ENCODE data around the gene PLD4. TPM values are rescaled to one million over a fixed set of nuclear protein-coding genes. Genes with fewer than 3 reads are reported as not detected.

PLD4 gene
- polyA plus RNA-seq, 1 experiment: 0.01 TPM

DNA sequence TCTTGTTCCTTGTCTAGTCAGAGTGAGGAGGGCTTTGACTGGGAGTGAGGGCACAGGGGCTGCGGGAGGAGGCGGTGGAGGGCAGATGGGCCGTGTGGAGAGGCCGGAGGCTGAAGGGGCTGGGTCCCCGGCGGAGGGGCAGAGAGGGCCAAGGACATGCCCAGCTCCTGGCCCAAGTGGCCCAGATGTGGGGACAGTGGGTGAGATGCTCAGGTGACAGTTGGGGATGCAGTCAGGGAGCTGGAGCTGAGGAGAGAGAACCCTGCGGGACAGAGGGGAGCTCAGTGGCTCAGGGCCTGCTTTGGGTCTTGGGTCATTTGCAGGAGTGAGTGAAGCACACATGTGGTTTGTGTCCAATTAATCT lies 26.5 kb upstream of the PLD4 start:
- Histone ChIP-seq H3K9me3 (ENCODE audit: control insufficient read depth, insufficient read depth, low read length) (no peaks in the 10 kb centered on the region; the same call in none of the 2 replicates), H3K27me3 (ENCODE audit: control insufficient read depth, insufficient read depth, low read length) (peaks cover 6% of the 10 kb centered on the region), H3K27ac (ENCODE audit: low read depth, low read length) (no peak overlapping the region), H3K4me3 (ENCODE audit: low read depth, low read length) (no peak overlapping the region)
- TF ChIP-seq, protein P1, sequence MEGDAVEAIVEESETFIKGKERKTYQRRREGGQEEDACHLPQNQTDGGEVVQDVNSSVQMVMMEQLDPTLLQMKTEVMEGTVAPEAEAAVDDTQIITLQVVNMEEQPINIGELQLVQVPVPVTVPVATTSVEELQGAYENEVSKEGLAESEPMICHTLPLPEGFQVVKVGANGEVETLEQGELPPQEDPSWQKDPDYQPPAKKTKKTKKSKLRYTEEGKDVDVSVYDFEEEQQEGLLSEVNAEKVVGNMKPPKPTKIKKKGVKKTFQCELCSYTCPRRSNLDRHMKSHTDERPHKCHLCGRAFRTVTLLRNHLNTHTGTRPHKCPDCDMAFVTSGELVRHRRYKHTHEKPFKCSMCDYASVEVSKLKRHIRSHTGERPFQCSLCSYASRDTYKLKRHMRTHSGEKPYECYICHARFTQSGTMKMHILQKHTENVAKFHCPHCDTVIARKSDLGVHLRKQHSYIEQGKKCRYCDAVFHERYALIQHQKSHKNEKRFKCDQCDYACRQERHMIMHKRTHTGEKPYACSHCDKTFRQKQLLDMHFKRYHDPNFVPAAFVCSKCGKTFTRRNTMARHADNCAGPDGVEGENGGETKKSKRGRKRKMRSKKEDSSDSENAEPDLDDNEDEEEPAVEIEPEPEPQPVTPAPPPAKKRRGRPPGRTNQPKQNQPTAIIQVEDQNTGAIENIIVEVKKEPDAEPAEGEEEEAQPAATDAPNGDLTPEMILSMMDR (IDR thresholded peaks at IDR 0.05; ENCODE audit: low read depth, low read length): no peak
- POLR2A ChIA-PET: no interaction called here
- DNase-seq (ENCODE audit: low read depth, low spot score): no peak
- CTCF ChIA-PET: interaction anchor here (0.5 to 2.3 kb wide), 2 partner anchors 139 to 147 kb away, joined by 6 to 20 read pairs; no protein-coding TSS in a partner anchor

DNA sequence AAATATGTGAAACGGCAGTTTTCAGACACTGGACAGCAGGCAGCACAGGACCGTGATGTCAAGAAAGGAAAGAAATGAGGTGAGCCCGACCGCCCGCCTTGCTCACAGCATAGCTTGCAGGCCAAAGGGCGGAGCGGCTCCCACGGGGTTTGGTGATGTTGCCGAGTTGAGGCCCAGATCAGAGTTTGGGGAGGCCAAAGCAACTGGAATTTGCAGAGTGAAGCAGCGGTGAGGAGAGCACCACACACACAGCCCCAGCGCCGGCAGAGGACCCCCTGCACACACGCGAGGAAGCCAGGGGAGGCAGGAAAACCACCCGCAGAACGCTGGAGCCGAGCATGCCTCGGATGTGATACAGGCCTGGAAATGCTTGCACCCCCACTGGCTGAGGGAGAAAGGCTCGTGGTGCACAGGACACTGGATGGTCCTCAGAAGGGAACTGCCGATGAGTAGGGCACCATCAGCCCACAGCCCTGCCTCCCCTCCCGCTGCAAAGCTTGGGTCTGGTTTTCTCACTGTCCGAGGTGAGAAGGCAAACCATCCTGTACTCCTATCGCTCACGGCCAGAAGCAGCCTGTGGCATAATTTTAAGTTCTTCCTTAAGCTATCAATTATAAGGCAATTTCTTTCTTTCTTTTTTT lies 25.7 kb upstream of the PLD4 start:
- H3K9me3 ChIP-seq (ENCODE audit: control insufficient read depth, insufficient read depth, low read length): no peaks in the 10 kb centered on the region; the same call in none of the 2 replicates
- TF ChIP-seq, protein P1 (IDR thresholded peaks at IDR 0.05; ENCODE audit: low read depth, low read length): no peak
- CTCF ChIA-PET: interaction anchor here (2.3 kb wide), 1 partner anchor 146 kb away, joined by 20 read pairs; no protein-coding TSS in a partner anchor
- H3K27me3 ChIP-seq (ENCODE audit: control insufficient read depth, insufficient read depth, low read length): peaks cover 13% of the 10 kb centered on the region
- DNase-seq (ENCODE audit: low read depth, low spot score): no peak
- H3K4me3 ChIP-seq (ENCODE audit: low read depth, low read length): no peak overlapping the region
- POLR2A ChIA-PET: no interaction called here
- no peak overlapping the region for H3K27ac ChIP-seq (ENCODE audit: low read depth, low read length)

- ChIA-PET CTCF (interaction anchor here (2.3 kb wide), 1 partner anchor 145 kb away, joined by 20 read pairs; no protein-coding TSS in a partner anchor), POLR2A (no interaction called here)
- no peak overlapping the region for H3K27ac ChIP-seq (ENCODE audit: low read depth, low read length)
- no peak overlapping the region for H3K4me3 ChIP-seq (ENCODE audit: low read depth, low read length)
- TF ChIP-seq, protein P1 (IDR thresholded peaks at IDR 0.05; ENCODE audit: low read depth, low read length): no peak
- no peak for DNase-seq (ENCODE audit: low read depth, low spot score)
- peaks cover 21% of the 10 kb centered on the region for H3K27me3 ChIP-seq (ENCODE audit: control insufficient read depth, insufficient read depth, low read length)
- no peaks in the 10 kb centered on the region; the same call in none of the 2 replicates for H3K9me3 ChIP-seq (ENCODE audit: control insufficient read depth, insufficient read depth, low read length)
Observed at GRCh38 chr14:104899781-104900180, 24.9 kb upstream of the PLD4 start.

DNA sequence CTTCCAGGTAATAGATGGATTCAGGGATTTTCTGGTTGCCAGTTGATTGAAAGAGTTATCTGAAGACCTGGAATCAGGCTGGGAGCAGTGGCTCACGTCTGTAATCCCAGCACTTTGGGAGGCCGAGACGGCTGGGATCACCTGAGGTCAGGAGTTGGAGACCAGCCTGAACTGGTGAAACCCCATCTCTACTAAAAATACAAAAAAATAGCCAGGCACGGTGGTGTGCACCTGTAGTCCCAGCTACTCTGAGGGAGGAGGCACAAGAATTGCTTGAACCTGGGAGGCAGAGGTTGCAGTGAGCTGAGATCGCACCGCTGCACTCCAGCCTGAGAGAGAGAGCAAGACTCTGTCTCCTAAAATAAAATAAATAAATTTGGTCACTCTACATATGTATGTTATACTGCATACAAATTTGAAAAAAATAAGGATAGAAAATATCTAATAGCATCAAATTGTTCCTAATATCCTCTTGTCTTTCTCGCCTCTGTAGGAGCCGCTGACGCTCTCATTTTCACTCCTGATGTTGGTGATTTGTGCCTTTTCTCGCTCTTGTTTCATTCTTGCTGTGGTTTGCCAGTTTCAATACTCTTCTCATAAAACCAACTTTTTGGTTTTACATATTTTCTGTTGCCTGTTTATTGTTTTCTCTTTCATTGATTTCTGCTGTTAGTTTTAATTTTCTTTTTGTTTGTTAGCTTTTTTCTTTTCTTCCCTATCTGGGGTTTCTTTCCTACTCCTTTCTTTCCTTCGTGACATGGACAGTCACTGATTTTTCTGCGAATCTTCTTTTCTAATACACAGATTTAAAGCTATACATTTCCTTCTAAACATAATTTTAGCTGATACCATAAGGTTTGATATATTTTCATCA lies 23.8 kb upstream of the PLD4 start:
- Histone ChIP-seq H3K9me3 (ENCODE audit: control insufficient read depth, insufficient read depth, low read length) (no peaks in the 10 kb centered on the region; the same call in none of the 2 replicates), H3K27me3 (ENCODE audit: control insufficient read depth, insufficient read depth, low read length) (peaks cover 21% of the 10 kb centered on the region), H3K27ac (ENCODE audit: low read depth, low read length) (no peak overlapping the region), H3K4me3 (ENCODE audit: low read depth, low read length) (no peak overlapping the region)
- DNase-seq (ENCODE audit: low read depth, low spot score): no peak
- POLR2A ChIA-PET: interaction anchor here (0.7 kb wide), 1 partner anchor 28 kb away, joined by 3 read pairs; no protein-coding TSS in a partner anchor
- CTCF ChIA-PET: interaction anchor here (0.9 to 1.8 kb wide), 3 partner anchors 74 to 146 kb away, joined by 4 to 8 read pairs (median 8); no protein-coding TSS in a partner anchor
- TF ChIP-seq, protein P1 (IDR thresholded peaks at IDR 0.05; ENCODE audit: low read depth, low read length): no peak
